A549 treated with DMSO at 1 μM for 4 hours (cell line): ENCODE data around the gene MSANTD7. TPM values are rescaled to one million over a fixed set of nuclear protein-coding genes. Genes with fewer than 3 reads are reported as not detected.

Experiments used
- total RNA-seq: library from RNA; stranded (reverse); fragments of 200-300 nt; extraction: Qiagen RNA extraction; gene quantifications from 5 replicates; pipeline ENCODE4 v1.2.3, GENCODE V29; 2022; ENCODE audit warnings: low read depth

Gene MSANTD7, protein sequence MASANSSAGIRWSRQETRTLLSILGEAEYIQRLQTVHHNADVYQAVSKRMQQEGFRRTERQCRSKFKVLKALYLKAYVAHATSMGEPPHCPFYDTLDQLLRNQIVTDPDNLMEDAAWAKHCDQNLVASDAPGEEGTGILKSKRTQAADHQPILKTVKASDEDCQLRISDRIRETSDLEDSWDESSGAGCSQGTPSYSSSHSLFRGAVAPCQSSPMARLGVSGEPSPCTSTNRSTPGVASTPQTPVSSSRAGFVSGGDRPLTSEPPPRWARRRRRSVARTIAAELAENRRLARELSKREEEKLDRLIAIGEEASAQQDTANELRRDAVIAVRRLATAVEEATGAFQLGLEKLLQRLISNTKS
- total RNA-seq: 12.4 to 17.3 TPM (median 13.0 TPM) in 5 replicates

DNA sequence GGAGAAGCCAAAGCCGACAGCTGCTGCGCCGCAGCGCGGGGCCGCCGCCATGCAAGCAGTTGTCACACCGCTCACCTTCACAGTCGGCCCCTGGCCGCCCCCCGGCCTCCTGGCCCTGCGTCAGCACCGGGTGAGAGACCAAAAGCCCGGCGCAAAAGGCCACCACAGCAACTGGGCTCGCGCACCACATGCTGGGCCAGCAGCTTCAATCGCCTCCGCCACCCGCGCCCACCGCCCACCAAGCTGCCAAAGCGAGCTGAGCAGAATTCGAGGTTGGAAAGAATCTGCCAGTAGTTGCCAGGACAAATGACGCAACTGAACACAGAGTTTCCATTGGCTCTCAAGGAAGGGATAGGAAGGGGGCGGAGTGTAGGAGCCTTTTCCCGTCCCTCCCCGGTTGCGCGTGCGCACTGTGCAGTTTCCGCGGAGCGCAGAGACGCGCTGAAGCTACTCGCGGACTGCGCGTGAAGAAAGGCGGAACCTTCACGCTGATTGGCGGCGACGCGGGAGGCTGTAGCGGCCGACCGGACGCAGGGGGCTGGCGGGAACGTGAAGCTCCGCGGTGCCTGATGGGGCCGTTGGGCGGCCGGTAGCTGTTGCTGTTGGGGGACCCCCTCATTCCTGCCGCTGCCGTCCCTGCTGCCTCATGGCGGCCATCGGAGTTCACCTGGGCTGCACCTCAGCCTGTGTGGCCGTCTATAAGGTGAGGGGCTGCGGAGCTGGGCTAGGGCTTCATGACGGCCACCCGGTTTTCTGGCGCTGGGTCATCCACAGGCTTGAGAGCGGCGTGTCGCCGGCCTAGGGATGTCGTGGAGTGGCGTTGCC lies at the start of gene MSANTD7, which contains the start of the genes CDNF and HSPA14:
Gene MSANTD7, plus strand, starts transcription at position 550 of the 825 bp plus-strand sequence. CDS start 3,979 bp downstream, outside the sequence.
Gene CDNF, minus strand, starts transcription at position 281 of the 825 bp plus-strand sequence. Its CDS starts 91 bp downstream, at position 190.
Gene HSPA14, plus strand, starts transcription at position 550 of the 825 bp plus-strand sequence. Its CDS starts 97 bp downstream, at position 647.

DNA sequence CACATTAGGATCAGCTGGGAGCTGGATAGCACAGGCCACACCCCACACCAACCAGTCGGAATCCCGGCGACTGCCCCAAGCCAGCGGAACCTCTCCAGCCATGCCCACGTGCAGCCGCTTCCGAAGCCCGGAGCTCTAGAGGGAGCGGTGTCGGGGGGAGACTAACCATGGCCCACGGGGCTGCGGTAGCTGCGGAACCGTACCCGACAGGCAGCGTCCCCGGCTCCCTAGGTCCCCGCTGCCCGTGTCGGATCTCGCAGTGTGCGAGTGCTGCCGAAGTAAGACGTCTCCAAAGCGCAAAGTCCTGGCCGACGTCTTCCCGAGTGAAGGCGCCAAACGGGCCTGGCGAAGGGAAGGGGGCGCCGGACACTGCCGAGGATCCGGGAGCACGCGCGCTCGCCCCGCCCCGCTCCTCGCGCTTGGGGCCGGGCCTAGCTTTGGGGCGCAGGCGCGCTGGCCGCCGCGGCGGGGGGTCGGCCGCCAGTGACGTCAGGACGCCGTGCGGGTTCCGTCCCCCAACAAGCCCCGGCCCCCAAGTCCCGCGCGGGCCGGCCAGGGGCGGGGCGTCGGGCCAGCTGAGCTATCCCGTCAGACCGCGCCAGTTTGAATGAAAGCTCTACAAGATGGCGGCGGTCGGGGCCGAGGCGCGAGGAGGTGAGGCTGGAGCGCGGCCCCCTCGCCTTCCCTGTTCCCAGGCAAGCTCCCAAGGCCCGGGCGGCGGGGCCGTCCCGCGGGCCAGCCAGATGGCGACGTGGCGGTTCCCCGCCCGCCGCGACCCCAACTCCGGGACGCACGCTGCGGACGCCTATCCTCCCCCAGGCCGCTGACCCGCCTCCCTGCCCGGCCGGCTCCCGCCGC lies 40.4 kb downstream of the MSANTD7 start, which contains the start of gene SUV39H2:
Gene SUV39H2, plus strand, starts transcription at position 601 of the 858 bp plus-strand sequence. Its CDS starts 23 bp downstream, at position 624.

Other genes with a start within 250 kb of the MSANTD7 start
- 148 to 213 TPM (median 180 TPM) in 5 replicates for gene FAM107B, start 63.4 kb upstream of the MSANTD7 start, total RNA-seq
- gene CDNF, start 269 bp upstream of the MSANTD7 start, total RNA-seq: 0.85 to 1.6 TPM (median 0.97 TPM) in 5 replicates
- 43.5 to 53.5 TPM (median 49.2 TPM) in 5 replicates for gene HSPA14, start within 50 bp of the MSANTD7 start, total RNA-seq
- 20.5 to 24.8 TPM (median 22.4 TPM) in 5 replicates for gene SUV39H2, start 40.6 kb downstream of the MSANTD7 start, total RNA-seq
- 4.4 to 6.5 TPM (median 6.2 TPM) in 5 replicates for gene DCLRE1C, start 115.8 kb downstream of the MSANTD7 start, total RNA-seq
- gene MEIG1, start 121.1 kb downstream of the MSANTD7 start, total RNA-seq: 0.65 to 0.93 TPM (median 0.73 TPM) in 4 of 5 replicates, not detected in the other
- gene OLAH, start 205.6 kb downstream of the MSANTD7 start, total RNA-seq: not detected in 5 replicates